Esophagus muscularis mucosa (tissue), 3 donors: Measurements from ENCODE around the gene VSIG2.

Experiments used
- POLR2A ChIP-seq: fragments of 450-650 bp; IDR thresholded peaks from one replicate; pipeline ENCODE4 v1.6.1; 2017; ENCODE audit warnings: antibody characterized with exemption, moderate library complexity, mild to moderate bottlenecking, low read depth
- POLR2AphosphoS5 ChIP-seq, 2 donors: sonication (generic); formaldehyde crosslinking; IDR thresholded peaks; one replicate each; pipeline ENCODE4 v1.6.1; 2017; ENCODE audit warnings: antibody characterized with exemption in 2 of 2
- TF ChIP-seq, protein P1 (sequence below), 3 experiments: fragments of 200-600 bp in 2 of 3; fragments of 450-650 bp in 1 of 3; sonication (generic) in 2 of 3; IDR thresholded peaks; one replicate each; pipeline ENCODE4 v1.5.1; 2017 to 2019; ENCODE audit warnings: antibody characterized with exemption in 3 of 3, mild to moderate bottlenecking in 2 of 3, moderate library complexity in 1 of 3

GRCh38 chr11:124719534-124719933 lies 32.5 kb downstream of the VSIG2 start:
- TF ChIP-seq, protein P1, sequence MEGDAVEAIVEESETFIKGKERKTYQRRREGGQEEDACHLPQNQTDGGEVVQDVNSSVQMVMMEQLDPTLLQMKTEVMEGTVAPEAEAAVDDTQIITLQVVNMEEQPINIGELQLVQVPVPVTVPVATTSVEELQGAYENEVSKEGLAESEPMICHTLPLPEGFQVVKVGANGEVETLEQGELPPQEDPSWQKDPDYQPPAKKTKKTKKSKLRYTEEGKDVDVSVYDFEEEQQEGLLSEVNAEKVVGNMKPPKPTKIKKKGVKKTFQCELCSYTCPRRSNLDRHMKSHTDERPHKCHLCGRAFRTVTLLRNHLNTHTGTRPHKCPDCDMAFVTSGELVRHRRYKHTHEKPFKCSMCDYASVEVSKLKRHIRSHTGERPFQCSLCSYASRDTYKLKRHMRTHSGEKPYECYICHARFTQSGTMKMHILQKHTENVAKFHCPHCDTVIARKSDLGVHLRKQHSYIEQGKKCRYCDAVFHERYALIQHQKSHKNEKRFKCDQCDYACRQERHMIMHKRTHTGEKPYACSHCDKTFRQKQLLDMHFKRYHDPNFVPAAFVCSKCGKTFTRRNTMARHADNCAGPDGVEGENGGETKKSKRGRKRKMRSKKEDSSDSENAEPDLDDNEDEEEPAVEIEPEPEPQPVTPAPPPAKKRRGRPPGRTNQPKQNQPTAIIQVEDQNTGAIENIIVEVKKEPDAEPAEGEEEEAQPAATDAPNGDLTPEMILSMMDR (IDR thresholded peaks at IDR 0.05), result no peak
- TF ChIP-seq POLR2A (no peak), POLR2AphosphoS5 (IDR thresholded peaks at IDR 0.05) (no peak)
